Activated naive CD8-positive, alpha-beta T cell treated with anti-CD3 and anti-CD28 coated beads, Interleukin-2, amount 50 U/mL, for 16 hours (primary cell): Measurements from ENCODE around the gene NTM.
"Not testable (repeated sequence)": the region's sequence is repeated elsewhere in the genome, so short reads cannot be mapped to it uniquely, and the experiment has no call there.

ENCODE experiments used
- DNase-seq: peaks from one replicate; pipeline ENCODE4 v3.0.0-alpha.2; 2020; ENCODE audit warnings: low read depth, low spot score

Gene NTM

GRCh38 chr11:131889760-131890581 is 519.6 kb downstream of the NTM start:
- DNase-seq: no peak

GRCh38 chr11:131893103-131893890 is 522.9 kb downstream of the NTM start:
- DNase-seq: no peak

- no peak for DNase-seq
Measured at GRCh38 chr11:131893988-131894387, 523.6 kb downstream of the NTM start.

- DNase-seq: no peak
Measured at GRCh38 chr11:131894615-131895544, 524.5 kb downstream of the NTM start.

- DNase-seq: no peak
Measured at GRCh38 chr11:131895865-131896264, 525.5 kb downstream of the NTM start.

- no peak for DNase-seq
Measured at GRCh38 chr11:131896978-131897615, 526.7 kb downstream of the NTM start.

- DNase-seq: no peak
Measured at GRCh38 chr11:131897956-131898355, 527.5 kb downstream of the NTM start.

GRCh38 chr11:131898949-131899348 is 528.5 kb downstream of the NTM start:
- DNase-seq: no peak

- no peak for DNase-seq
Measured at GRCh38 chr11:131899950-131900580, 529.6 kb downstream of the NTM start.

GRCh38 chr11:131902421-131902820 is 532.0 kb downstream of the NTM start:
- DNase-seq: no peak

- DNase-seq: no peak
Measured at GRCh38 chr11:131903074-131903473, 532.7 kb downstream of the NTM start.

- no peak for DNase-seq
Measured at GRCh38 chr11:131904756-131905155, 534.3 kb downstream of the NTM start.

GRCh38 chr11:131906963-131907362 is 536.5 kb downstream of the NTM start:
- no peak for DNase-seq

- no peak for DNase-seq
Measured at GRCh38 chr11:131907371-131907770, 537.0 kb downstream of the NTM start.

- no peak for DNase-seq
Measured at GRCh38 chr11:131908316-131908715, 537.9 kb downstream of the NTM start.

- DNase-seq: no peak
Measured at GRCh38 chr11:131909426-131910177, 539.2 kb downstream of the NTM start.

GRCh38 chr11:131910178-131910522 is 539.7 kb downstream of the NTM start:
- no peak for DNase-seq

- DNase-seq: no peak
Measured at GRCh38 chr11:131910523-131911387, 540.3 kb downstream of the NTM start.

- not testable (repeated sequence) for DNase-seq
Measured at GRCh38 chr11:131911388-131912032, 541.1 kb downstream of the NTM start.
